CD4-positive, alpha-beta T cell treated with Interleukin-2 at 100 ng/mL for 4 hours (primary cell): ENCODE data around the gene TCF3.
"Not testable (repeated sequence)": the region's sequence is repeated elsewhere in the genome, so short reads cannot be mapped to it uniquely, and the experiment has no call there.

Source experiments
- DNase-seq: peaks from one replicate; pipeline ENCODE4 v3.0.0-alpha.2; 2020; ENCODE audit warnings: low spot score

The TCF3 gene

DNA sequence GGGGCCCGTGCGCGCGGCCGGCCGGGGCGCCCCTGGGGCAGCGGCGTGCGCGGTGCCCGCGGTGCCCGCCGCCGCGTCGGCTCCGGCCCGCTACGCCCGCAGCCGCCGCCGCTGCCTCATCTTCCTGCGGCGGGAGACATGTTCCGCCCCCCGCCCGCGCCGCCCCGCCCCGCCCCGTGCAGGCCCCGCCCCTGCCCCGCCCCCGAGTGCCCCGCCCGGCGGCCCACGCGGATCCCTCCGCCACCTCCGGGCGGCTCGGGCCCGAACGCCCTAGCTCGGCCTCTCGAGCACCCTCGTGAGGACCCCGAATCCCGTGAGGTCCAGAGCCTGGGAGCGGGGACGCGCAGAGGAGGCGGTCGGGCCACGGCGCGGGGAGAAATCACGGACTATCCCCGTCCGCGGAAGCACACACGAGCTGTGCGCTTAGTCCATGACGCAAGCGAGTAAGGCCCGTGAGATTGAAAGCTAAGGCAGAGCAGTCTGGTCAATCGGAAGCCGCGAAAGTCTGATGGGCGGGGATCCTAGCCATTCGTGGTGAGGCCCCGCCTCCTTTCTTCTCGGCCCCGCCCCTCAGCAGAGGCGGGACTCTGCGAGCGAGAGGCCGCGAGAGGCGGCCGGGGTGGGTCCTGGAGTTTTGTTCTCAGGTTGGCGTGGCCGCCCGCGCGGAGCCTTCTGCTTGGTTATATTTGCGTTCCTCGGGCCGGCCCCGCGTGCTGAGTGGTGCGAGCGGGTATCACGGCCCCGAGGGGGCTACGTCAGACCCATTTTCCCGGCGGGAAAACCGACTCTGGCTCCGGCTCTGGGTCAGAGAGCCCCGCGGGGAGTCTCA is at the start of gene TCF3:
TCF3 (minus strand) TSS at position 145 of the 829 bp plus-strand sequence. CDS start 2,367 bp downstream, outside the sequence.
- peak; percentile 99 for DNase-seq

DNA sequence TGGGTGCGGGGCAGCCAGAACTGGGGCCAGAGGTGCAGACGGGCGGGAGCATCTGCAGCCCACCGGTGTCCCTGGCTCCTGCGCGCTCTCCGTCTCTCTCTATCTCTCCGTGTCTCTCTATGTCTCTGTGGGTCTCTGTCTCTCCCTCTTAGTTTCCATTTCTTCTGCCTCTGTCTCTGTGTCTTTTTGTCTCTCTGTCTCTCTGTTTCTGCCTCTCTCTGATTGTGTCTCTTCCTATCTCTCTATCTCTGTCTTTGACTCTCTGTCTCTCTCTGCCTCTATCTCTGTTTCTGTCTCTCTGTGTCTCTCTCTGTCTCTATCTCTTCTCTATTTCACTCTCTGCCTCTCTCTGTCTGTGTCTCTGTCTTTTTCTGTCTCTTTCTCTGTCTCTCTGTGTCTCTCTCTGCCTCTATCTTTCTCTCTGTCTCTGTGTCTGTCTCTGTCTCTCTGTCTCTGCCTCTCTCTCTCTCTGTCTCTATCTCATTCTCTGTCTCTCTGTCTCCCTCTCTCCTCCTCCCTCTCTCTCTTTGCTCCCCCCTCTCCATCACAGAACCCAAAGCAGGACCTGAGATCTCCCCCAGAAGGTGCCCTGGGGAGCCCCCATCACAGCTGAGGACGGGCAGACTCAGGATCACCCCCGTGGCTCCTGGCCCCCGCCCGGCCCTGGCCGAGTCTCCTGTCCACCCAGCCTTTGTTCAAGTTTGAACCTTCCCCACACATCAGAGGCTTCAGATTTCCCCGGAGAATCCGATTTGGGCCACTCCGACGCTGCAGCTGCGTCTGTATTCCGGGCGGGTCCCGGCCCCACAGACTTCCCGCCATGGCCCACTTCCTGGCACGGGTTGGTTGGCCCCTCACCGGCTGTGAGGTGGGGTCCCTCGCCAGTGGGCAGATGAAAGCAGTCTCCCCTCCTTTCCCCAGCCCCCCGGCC is 48.6 kb upstream of the TCF3 start:
- DNase-seq = no peak

DNA sequence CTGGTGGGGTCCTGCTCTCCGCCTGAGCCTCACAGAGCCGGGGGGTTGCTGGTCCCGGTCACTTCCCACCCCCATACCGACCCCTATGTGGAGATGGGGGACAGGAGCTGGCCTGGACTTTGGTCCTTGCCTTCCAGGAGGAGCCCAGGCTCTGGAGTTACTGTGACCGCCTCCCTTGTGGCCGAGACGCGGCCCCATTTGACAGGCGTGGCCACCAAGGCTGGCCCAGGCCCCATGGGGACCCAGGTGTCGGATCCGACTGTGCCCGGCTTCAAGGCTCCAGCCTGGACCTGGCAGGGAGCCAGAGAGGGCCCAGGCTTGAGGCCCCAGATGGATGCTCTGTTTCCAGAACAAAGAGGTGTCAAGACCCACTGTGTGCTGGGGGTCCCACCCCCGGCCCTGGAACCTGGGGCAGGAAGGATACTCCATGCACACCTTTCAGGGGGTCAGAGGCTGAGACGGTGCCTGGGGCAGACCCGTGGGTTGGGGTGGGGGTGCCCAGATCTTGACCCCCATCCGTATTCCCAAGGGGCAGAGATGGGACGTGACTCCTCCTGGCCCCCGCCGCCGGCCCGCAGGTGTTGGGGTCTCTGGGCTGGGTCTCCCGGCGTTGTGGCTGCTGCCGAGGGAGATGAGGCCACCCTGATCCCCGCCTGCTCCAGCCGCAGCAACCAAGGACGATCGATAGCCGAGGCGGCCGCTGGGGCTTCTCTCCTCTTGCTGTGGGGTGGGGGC is 47.8 kb upstream of the TCF3 start:
- DNase-seq = no peak

DNA sequence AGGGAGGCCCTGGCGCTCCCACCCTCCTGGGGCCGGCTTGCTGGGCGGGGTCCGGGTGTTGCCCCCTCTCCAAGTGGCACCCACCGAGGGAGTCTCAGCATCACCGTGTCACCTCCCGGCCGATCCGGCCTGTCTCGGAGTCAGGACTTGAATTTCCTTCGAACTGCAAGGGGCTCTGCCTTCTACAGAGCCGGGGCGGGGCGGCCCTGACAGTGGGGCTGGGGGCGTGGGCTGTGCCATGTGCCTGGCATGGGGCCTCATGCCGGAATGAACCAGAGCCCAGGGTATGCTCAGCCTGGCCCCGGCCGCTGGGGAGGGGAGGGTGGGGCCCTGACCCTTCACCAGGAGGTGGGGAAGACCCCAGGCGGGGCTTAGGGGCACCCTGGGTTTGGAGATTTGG is 47.0 kb upstream of the TCF3 start:
- DNase-seq = no peak

DNA sequence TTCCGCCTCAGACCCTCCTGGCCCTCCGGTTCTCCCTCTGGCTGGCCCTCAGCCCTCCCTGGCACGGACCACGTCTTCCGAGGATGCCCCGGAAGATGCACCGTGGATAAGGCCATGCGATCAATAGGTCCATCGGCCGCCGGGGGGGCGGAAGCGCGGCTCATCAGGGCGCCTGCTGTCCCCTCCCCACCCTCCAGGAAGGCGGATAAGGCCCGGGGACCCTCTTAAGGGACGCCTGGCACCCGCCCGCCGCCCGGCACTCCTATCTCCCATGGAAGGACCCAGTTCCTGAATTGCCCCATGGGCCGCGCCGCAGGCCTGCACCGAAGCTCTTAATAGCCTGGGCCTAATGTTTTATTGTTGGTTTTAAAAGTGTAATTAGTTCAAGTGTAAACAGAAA is 46.2 kb upstream of the TCF3 start:
- DNase-seq = no peak

DNA sequence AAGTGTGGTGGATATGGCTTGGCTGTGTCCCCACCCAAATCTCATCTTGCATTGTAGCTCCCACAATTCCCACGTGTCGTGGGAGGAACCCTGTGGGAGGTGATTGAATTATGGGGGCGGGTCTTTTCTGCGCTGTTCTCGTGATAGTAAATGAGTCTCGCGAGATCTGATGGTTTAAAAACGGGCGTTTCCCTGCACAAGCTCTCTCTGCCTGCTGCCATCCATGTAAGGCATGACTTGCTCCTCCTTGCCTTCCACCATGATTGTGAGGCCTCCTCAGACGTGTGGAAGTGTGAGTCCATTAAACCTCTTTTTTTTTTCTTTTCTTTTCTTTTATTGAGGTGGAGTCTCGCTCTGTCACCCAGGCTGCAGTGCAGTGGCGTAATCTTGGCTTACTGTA is 43.1 kb upstream of the TCF3 start:
- not testable (repeated sequence) for DNase-seq

DNA sequence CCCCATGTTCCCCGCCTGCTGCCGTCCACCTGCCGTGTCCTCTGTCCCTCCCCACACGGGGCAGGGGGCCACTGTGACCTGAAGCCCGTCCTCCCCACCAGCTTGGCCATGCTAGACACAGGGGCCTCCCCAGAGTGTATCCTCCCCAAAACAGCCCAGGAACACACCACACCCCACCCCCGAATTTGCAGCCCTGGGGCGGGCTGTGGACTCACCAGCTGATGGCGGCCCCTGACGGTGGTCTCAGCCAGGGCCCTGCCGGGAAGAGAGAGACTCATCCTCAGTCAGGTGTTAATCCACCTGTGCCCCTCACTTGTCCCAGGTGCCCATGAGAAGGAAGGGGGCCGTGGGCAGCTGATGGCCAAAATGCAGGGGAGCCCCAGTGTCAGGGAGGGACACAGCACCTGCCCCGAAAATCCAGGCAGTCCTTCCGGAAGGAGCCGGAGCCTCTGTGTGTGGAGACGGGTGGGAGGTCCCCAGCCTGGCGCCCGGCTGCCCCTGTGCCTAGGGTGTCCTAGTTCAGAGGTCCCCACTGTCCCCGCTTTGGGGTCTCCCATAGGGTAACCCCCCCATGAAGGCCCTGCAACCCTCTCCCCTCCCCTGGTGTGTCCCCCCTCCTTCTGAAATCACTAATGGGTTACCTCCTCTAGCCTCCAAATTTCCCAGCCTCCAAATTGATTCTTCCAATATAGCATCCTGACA is 39.3 kb upstream of the TCF3 start:
- no peak for DNase-seq

DNA sequence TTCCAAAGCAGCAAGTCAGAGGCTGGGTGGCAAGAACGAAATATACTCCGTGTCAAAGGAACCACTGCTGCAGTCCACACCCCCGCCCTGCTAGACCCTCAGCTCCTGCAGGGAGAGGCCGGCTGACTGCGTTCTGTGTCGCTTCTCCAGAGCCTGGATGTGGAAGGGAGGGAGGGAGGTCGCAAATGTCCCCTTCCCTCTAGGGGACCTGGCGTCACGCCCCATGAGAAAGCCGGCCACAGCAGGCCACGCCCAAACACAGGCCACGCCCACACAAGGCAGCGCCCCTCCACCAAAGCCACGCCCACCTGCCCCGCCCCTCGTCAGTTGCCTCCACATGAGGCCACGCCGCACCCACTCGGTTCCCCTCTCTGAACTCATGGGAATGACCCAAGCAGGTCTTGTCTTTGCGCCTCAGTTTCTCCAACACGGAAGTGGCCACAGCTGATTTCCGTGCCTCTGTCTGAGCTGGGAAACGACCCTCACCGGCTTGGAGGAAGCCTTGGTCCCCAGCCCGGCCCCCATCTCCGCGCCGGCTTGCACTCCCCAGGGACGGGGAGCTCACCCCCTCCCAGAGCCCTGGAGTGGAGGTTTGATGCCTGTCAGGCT is 38.4 kb upstream of the TCF3 start:
- peak; percentile 32 for DNase-seq

DNA sequence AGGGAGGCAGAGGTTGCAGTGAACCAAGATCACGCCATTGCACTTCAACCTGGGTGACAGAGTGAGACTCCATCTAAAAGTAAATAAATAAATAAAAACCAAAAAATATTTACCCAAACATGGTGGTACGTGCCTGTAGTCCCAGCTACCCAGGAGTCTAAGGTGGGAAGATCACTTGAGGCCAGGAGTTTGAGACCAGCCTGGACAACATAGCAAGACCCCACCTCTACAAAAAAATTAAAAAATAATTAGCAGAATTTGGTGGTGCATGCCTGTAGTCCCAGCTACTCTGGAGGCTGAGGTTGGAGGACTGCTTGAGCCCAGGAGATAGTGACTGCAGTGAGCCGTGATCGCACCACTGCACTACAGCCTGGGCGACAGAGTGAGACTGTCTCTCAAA is 33.4 kb upstream of the TCF3 start:
- not testable (repeated sequence) for DNase-seq

DNA sequence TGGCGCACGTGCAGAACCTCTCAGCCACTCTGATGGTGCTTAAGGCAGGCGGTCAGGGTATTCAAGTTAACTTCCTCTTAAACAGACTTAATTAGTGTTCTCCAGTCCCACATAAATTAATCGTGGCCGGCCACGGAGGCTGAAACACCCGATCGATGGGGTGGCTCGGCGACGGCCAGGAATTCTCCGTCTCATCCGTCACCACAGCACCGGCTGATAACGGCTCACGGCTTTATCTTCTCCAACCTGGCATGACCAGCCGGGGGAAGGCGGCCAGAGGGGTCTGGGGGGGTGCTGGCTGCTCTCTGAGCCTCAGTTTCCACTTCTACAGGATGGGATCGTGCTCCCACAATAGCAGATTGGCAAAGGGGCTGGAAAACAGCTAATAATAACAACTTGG is 32.6 kb upstream of the TCF3 start:
- no peak for DNase-seq

DNA sequence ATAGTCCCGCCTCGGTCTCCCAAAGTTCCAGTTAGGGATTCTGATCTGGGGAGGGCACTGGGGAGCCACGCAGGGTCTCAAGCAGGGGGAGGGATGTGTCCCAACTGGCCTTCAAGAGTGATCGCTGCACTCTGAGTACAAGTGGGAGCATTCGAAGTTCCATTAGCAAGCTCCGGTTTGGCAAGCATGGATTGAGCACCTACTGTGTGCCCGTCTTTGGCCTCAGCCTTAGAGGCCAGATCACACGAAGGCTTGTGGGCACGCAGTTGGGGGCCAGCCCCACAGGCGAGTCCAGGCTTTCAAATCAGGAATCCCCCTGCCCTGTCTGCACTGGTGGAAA is 32.1 kb upstream of the TCF3 start:
- DNase-seq = no peak

DNA sequence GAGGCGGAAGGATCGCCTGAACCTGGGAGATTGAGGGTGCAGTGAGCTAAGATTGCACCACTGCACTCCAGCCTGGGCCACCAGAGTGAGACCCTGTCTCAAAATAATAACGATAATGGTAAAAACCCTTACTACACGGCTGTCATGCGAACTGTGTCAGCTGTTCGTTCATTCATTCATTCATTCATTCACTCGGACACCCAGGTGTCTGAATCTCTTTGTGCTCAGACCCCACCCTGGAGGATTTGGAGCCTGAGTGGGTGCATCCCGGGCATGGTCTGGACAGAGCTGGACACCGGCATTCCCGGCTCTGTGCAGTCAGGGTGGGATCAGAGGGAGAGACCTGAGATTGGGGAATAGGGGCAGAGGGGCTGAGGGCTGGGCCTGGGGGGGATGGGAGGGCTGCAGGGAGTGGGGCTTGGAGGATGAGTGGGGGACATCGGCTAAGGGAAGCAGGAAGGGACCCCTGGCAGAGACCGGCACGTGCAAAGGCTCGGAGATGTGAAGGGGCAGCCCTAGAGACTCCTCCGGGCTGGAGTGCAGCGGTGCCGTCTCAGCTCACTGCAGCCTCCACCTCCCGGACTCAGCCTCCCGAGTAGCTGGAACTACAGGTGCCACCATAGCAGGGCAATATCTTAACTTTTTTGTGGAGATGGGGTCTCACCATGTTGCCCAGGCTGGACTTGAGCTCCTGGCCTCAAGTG is 31.6 kb upstream of the TCF3 start:
- no peak for DNase-seq

DNA sequence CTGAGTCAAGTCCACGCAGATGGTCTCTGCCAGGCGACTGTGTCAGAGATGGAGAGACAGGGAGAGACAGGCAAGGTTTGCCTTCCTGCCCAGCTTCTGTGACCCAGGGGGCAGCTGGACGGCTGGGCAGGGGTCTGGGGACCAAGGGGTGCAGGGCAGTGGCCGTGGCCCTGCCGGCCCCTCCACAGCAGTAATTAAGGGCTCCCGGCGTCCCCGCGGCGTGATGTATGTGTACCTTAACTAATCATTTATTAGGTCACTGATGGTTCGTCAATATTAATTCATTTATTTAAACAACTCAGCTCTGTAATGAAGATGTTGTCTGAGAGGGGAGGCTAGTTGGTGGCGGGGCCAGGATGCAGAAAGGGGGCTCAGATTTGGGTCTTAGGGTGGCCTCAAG is 28.6 kb upstream of the TCF3 start:
- DNase-seq = no peak

DNA sequence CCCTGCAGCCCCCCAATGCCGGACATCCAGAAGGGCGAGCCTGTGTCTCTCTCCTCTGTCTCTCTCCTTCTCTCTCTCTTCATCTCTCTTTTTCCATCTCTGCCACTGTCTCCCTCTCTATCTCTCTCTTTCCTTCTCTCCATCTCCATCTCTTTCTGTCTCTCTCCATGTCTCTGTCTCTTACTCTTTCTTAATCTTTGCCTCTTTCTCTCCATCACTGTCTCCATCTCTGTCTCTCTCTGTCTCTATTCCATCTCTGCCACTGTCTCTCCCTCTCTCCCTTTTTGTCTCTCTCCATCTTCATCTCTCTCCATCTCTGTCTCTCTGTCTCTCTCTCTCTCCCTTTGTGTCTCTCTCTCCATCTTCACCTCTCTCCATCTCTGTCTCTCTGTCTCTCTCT is 25.7 kb upstream of the TCF3 start:
- no peak for DNase-seq

DNA sequence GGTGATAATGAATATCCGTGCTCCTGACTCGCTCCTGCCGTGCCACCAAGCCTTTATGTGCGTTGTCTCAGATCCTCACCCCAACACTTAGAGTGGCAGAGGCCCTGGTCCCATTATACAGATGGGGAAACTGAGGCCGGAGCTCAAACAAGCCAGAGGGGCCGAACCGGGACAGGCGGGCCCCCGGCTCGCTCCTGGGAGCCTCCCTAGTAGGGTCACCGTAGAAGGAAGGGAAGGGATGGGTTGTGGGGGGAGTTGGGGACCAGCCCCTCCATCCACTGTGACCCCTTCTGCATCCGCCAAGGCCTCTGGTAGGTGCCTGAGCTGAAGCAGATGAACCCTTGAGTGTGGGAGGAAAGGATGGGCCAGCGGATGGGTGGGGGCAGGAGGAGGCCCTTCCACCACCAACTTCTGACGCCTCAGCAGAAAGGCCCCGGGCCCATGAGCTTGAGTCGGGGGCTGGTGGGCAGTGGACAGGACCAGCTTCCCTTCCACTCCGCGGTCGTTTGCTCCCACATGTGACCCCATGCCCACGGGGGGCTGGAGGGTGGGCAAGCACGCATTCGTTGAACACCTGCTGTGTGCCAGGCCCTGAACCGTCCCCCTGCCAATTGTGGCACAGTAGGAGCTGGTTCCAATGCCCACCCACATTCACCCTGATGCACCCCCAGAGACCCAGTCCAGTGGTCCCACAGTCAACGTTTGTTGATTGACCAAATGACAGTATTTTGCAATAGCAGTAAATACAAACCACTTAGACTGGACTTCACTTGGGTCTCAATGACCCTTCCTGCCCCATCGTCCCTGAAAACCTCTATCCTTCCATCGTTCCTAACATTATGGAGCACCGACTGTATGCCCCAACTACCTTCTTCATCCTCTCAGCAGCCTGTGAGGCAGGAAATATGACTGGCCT is 24.2 kb upstream of the TCF3 start:
- DNase-seq = no peak

DNA sequence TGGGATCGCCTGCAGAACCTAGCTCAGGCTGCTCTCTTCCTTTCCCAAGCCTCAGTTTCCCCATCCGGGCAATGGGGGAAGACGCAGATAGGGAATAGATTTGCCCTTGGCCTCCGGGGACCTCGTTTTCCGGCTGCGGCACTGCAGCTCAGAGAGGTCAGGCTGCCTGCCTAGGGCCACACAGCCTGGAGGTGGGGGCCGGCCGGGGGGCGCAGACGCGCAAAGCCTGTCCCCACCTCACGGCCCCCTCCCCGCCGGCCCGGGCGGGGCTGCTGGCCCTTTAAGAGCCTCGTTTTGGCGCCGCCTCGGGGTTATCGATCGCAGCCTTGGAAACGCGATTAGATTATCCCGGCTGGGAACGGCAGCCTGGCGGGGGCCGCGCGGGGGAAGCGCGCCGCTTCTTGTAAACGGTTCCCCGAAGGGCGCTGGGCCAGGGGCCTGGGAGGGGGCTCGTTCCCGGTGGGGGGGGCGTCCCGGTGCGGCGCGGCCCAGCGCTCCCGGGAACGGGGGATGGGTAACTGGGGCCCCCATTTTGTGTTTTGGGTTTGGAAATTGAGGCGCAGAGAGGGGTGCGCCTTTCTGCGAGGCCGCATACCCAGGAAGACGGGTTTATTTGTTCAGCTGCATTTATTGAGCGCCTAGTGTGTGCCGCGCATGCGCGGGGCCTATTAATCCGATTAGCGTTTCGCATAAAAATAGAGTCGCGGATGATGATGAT is 23.4 kb upstream of the TCF3 start:
- no peak for DNase-seq

DNA sequence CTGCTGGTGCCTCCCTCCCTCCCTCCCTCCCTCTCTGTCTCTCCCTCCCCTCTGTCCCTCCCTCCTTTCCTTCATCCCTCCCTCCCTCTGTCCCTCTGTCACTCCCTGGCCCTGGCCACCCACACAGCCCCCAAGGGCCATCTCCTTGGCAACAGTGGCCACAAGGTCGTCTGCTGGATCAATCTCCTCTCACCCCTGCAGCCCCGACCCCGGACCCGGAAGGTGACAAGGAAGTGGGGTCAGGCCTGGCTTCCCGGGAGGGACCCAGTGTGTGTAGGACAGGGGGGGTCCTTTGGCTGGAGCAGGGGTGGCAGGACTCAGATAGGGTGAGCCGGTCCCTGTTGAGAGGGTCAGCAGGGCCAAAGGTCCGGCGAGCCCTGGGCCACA is 21.9 kb upstream of the TCF3 start:
- DNase-seq = no peak

DNA sequence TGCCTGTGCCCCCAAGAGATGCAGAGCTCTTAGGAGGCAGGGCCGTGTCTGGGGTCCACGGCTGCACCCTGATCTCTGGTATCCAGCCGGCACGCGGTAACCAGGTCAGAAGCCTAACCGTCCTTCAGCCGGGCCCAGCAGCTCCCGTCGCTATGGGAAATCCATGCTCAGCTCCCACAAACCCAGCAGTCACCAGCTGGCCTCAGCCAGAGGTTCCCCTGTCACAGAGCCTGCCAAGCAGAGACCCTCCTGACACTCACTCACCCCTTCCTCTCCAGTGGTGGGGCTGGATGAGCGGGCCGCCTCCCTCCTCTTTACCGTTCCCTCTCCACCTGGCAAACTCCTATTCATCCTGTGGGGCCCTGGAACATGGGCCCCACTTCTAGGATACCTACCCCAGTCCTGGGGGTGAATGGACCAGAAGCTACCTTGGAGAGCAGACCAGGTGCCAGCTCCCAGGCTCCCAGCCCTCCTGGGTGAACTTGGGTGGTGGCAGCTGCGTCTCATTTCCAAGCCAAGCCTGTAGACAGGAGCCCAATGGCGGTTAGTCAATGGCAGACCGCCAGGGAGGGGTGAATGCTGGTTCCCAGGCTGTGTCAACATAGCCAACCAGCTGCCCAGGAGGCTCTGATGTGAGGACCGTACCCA is 21.4 kb upstream of the TCF3 start:
- no peak for DNase-seq
